HG03457 (cell line): Measurements from ENCODE around the gene NUTM2D.
A peak's percentile ranks its signal among the peaks of the same experiment; 100 is the strongest.
"Not testable (repeated sequence)": the region's sequence is repeated elsewhere in the genome, so short reads cannot be mapped to it uniquely, and the experiment has no call there.

ENCODE experiments used
- ATAC-seq: cut with Tn5 transposase; IDR thresholded peaks from one replicate; pipeline ENCODE4 v1.9.1; 2021; ENCODE audit warnings: moderate number of reproducible peaks; ENCODE audit not compliant: unreplicated experiment

The NUTM2D gene

GRCh38 chr10:87357444-87357843 lies at the start of gene NUTM2D:
Gene NUTM2D (plus strand): TSS chr10:87357744. CDS start chr10:87358266, 522 bp downstream.
- not testable (repeated sequence) for ATAC-seq

GRCh38 chr10:87308702-87309101 lies 48.8 kb upstream of the NUTM2D start:
- not testable (repeated sequence) for ATAC-seq

DNA sequence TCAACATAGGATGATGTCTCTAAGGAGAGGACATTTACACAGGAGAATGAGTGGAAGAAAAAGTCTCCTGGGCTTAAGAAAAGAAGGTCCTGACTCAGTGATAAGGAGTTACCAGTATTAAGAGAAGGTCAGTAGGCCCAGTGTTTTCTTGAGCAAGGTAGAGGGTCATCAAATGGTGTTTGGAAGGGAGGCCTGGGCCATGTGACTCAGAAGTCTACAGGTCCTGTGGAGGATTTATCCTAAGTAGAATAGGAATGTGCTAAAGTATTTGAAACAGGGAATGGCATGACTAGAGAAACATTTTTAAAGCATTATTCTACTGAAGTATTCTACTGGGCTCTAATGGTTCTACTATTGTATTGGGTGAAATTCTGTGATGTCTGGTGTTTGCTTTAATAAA lies 47.9 kb upstream of the NUTM2D start:
- not testable (repeated sequence) for ATAC-seq

GRCh38 chr10:87311521-87311920 lies 46.0 kb upstream of the NUTM2D start:
- ATAC-seq: not testable (repeated sequence)

DNA sequence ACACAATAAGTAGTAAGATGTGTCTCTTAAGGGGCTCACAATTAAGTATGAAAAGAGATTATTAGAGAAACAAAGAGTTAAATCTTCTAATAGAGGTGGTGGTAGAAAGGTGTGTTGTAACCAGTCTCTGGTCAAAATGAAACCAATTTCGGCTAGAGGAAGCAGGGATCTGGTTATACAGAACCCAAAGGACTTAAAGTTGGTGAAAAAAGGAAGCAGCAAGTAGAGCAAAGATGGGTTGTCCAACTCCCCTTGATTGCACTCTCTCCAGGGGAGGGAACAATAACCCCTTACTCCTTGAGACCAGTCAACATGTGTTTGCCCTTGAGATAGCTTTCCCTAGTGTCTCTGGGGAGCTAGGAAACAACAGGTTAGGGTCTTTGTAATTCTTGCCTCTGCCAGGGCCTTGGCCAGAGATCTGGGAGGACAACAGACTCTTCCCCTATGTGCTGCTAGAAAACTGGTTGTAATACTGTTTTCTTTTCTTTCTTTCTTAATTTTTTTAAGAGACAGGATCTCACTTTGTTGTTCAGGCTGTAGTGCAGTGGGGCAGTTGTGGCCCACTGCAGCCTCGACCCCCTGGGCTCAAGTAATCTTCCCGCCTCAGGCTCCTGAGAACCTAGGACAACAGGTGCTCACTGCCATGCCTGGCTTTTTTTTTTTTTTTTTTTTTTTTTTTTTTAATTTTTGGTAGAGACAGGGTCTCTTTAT lies 43.7 kb upstream of the NUTM2D start:
- ATAC-seq: not testable (repeated sequence)

- not testable (repeated sequence) for ATAC-seq
These were observed 43.1 kb upstream of the NUTM2D start for GRCh38 chr10:87314360-87314973.

DNA sequence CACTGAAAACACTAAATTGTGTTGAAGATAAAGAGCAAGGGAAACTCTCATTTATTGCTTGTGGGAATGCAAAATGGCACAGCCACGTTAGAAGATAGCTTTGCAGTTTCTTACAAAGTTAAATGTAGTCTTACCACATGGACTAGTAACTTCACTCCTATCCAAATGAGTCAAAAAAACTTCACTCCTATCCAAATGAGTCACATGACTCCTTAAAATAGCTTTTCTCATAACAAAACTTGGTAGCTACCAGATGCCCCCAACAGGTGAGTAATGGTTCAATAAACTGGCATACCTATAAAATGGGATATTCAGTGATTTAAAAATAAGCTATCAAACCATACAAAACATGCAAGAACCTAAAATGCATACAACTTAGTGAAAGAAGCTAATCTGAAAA lies 36.0 kb upstream of the NUTM2D start:
- ATAC-seq: not testable (repeated sequence)

DNA sequence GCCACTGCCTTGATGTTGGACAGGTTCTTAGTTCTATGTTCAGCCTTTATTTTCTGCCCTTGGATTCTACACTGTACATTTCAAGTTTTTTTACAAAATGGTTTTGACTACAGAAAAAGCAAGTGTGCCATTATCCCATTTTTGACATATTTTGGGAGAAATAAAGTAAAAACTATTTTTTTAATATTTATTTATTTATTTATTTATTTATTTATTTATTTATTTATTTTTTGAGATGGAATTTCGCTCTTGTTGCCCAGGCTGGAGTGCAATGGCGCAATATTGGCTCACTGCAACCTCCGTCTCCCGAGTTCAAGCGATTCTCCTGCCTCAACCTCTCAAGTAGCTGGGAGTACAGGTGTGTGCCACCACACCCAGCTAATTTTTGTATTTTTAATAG lies 33.0 kb upstream of the NUTM2D start:
- not testable (repeated sequence) for ATAC-seq

DNA sequence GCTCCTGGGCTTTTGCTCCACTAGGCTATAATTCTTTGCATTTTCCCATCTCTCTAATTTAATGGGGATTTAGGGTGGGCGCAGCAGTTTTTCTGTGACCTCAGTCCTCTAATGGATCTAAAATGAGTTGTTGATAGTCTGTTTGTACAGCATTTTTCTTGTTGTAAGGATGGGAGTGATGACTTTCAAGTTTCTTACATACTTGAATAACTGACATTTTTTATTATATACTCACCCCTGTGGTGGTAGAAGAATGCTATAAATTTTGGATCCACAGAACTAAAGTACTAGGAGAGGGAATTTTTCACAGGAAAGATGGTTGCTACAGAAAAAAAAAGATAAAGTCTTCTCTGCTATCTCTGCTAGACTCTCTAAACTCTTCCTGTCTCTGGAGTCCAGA lies 29.6 kb upstream of the NUTM2D start:
- ATAC-seq: not testable (repeated sequence)

- not testable (repeated sequence) for ATAC-seq
These were observed 28.4 kb upstream of the NUTM2D start for GRCh38 chr10:87329131-87329530.

- not testable (repeated sequence) for ATAC-seq
These were observed 24.9 kb upstream of the NUTM2D start for GRCh38 chr10:87332687-87333086.

GRCh38 chr10:87340411-87340810 lies 17.1 kb upstream of the NUTM2D start:
- not testable (repeated sequence) for ATAC-seq

DNA sequence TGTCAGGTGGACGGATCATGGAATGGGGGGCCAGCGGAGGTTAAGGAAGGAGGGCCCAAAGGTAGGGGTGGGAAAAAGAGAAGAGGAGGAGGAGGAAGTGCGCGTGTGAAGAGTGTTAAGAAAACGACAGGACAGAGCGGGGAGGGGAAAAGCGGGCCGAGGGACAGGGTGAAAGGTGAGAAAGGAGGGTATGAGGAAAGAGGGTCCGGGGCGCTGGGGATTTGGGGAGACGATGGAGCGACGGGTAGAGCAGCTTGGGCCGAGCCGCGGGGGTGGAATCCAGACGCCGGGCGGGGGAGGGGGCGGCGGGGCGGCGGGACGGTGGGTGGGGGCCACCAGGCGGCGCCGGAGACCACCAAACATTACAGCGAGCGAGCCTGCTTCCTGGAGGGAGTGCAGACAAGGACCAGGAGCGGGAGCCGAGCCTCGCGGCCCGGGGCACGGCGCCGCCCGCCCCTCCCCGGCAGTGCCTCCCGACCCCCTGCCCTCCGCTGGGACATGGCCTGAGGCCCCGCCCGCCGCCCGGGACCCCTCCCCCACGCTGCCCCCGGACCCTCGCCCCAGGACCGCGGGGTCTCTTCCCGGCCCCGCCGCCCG lies 15.9 kb upstream of the NUTM2D start:
- ATAC-seq: peak; percentile 8

- ATAC-seq: peak; percentile 85
These were observed 15.3 kb upstream of the NUTM2D start for GRCh38 chr10:87342249-87342710.

DNA sequence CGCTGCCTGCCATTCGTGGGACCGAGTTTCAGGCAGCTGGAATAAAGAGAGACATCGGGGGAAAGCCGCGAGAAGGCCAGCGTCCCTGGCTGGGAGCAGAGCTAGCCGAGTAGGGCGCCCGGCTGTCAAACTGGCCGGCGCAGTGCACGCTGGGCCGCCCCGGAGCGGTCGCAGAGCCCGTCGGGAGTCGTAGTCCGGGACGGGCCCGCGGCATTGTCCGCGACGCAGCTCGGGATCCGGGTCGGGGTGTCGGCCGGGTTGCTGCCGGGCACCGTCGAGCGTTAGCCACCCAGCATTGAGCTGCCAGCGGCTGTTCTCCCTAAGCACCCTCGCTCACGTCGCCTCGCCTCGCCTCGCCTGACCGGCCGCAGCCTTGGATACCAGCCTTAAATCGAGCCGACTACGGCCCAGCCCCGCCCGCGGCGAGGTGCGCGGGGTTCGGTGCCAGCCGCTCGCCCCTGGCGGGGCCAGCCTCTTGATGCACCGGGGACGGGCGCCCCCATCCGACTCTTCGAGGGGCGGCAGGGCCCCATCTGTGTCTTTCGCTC lies 14.8 kb upstream of the NUTM2D start:
- ATAC-seq: peak; percentile 75

DNA sequence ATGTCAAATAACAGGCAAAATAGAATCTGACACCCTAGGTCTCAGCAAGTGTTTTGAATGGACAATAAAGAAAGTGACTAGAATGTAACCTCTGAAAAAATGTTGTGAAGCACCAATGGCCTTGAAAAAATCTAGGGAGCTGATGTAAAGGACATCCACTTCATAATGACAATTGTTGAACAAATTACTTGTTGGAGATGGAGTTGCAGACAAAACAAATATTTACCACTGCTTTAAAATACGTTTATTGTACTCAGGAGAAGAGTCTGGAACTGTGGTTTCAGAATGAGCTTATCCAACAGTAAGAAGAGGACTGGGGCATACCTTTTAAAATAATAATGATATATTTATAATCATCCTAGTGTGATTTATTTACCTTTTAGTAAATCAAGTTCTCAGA lies 11.8 kb upstream of the NUTM2D start:
- not testable (repeated sequence) for ATAC-seq

DNA sequence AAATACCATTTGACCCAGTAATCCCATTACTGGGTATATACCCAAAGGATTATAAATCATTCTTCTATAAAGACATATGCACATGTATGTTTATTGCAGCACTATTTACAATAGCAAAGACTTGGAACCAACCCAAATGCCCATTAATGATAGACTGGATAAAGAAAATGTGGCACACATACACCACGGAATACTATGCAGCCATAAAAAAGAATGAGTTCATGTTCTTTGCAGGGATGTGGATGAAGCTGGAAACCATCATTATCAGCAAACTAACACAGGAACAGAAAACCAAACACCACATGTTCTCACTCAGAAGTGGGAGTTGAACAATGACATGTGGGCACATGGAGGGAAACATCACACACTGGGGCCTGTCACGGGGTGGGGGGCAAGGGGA lies 7.4 kb upstream of the NUTM2D start:
- not testable (repeated sequence) for ATAC-seq

GRCh38 chr10:87352825-87353224 lies 4.7 kb upstream of the NUTM2D start:
- not testable (repeated sequence) for ATAC-seq

GRCh38 chr10:87355110-87355509 lies 2.4 kb upstream of the NUTM2D start:
- not testable (repeated sequence) for ATAC-seq

- not testable (repeated sequence) for ATAC-seq
These were observed 615 bp downstream of the NUTM2D start for GRCh38 chr10:87358159-87358558.

GRCh38 chr10:87369514-87370112 lies 12.1 kb downstream of the NUTM2D start:
- not testable (repeated sequence) for ATAC-seq
